ENCODE measurements around the gene HYAL3.
"Not testable (repeated sequence)": the region's sequence is repeated elsewhere in the genome, so short reads cannot be mapped to it uniquely, and the experiment has no call there.

HYAL3 gene

GRCh38 chr3:50272911-50273688 lies 26.1 kb downstream of the HYAL3 start:
- in situ Hi-C loops (cut with MboI; ENCODE audit: low sequenced_read_pairs), result no loop called here

- in situ Hi-C loops (cut with MboI; ENCODE audit: low sequenced_read_pairs), result not testable (repeated sequence)
These were observed 26.7 kb downstream of the HYAL3 start for GRCh38 chr3:50272538-50272910.

GRCh38 chr3:50271314-50271936 lies 27.8 kb downstream of the HYAL3 start:
- in situ Hi-C loops (cut with MboI; ENCODE audit: low sequenced_read_pairs), result no loop called here

GRCh38 chr3:50270422-50271224 lies 28.6 kb downstream of the HYAL3 start:
- in situ Hi-C loops (cut with MboI; ENCODE audit: low sequenced_read_pairs), result no loop called here

- in situ Hi-C loops (cut with MboI; ENCODE audit: low sequenced_read_pairs), result no loop called here
These were observed 29.2 kb downstream of the HYAL3 start for GRCh38 chr3:50269977-50270413.

GRCh38 chr3:50269460-50269859 lies 29.7 kb downstream of the HYAL3 start:
- in situ Hi-C loops (cut with MboI; ENCODE audit: low sequenced_read_pairs), result no loop called here

- in situ Hi-C loops (cut with MboI; ENCODE audit: low sequenced_read_pairs), result no loop called here
These were observed 30.3 kb downstream of the HYAL3 start, which contains the start of gene SEMA3B for GRCh38 chr3:50268703-50269451. Gene SEMA3B (plus strand): TSS chr3:50269147. CDS start chr3:50269241, 94 bp downstream.

- in situ Hi-C loops (cut with MboI; ENCODE audit: low sequenced_read_pairs), result no loop called here
These were observed 30.9 kb downstream of the HYAL3 start for GRCh38 chr3:50268276-50268675.

GRCh38 chr3:50267280-50267913 lies 31.8 kb downstream of the HYAL3 start:
- in situ Hi-C loops (cut with MboI; ENCODE audit: low sequenced_read_pairs), result no loop called here

GRCh38 chr3:50266836-50267235 lies 32.4 kb downstream of the HYAL3 start:
- in situ Hi-C loops (cut with MboI; ENCODE audit: low sequenced_read_pairs), result no loop called here

GRCh38 chr3:50266017-50266416 lies 33.2 kb downstream of the HYAL3 start:
- in situ Hi-C loops (cut with MboI; ENCODE audit: low sequenced_read_pairs), result no loop called here

GRCh38 chr3:50265571-50265970 lies 33.6 kb downstream of the HYAL3 start:
- in situ Hi-C loops (cut with MboI; ENCODE audit: low sequenced_read_pairs), result no loop called here

GRCh38 chr3:50264964-50265485 lies 34.2 kb downstream of the HYAL3 start:
- in situ Hi-C loops (cut with MboI; ENCODE audit: low sequenced_read_pairs), result no loop called here

GRCh38 chr3:50264383-50264963 lies 34.7 kb downstream of the HYAL3 start:
- in situ Hi-C loops (cut with MboI; ENCODE audit: low sequenced_read_pairs), result no loop called here

- in situ Hi-C loops (cut with MboI; ENCODE audit: low sequenced_read_pairs), result no loop called here
These were observed 35.5 kb downstream of the HYAL3 start for GRCh38 chr3:50263478-50264382.

GRCh38 chr3:50262778-50263177 lies 36.4 kb downstream of the HYAL3 start:
- in situ Hi-C loops (cut with MboI; ENCODE audit: low sequenced_read_pairs), result no loop called here

- in situ Hi-C loops (cut with MboI; ENCODE audit: low sequenced_read_pairs), result not testable (repeated sequence)
These were observed 37.0 kb downstream of the HYAL3 start for GRCh38 chr3:50262200-50262599.

GRCh38 chr3:50261505-50261904 lies 37.7 kb downstream of the HYAL3 start:
- in situ Hi-C loops (cut with MboI; ENCODE audit: low sequenced_read_pairs), result no loop called here

GRCh38 chr3:50260942-50261441 lies 38.2 kb downstream of the HYAL3 start:
- in situ Hi-C loops (cut with MboI; ENCODE audit: low sequenced_read_pairs), result no loop called here
